SU-DHL-6 (cell line): ENCODE results near the gene ABCE1.

Experiments used
- H2AFZ ChIP-seq: fragments of 200-600 bp; sonication (generic); 2 replicates; pipeline ENCODE4 v1.6.1; 2014; ENCODE audit warnings: low read depth, mild to moderate bottlenecking, moderate library complexity, mixed read lengths, antibody characterized with exemption, low read length; ENCODE audit not compliant: severe bottlenecking
- H3F3A ChIP-seq: fragments of 200-600 bp; shearing (Covaris generic); 2 replicates; pipeline ENCODE4 v1.6.0; 2016; ENCODE audit warnings: antibody characterized with exemption, mild to moderate bottlenecking; ENCODE audit not compliant: insufficient read depth
- H3K27ac ChIP-seq: fragments of 200-600 bp; sonication (generic); 2 replicates; pipeline ENCODE4 v1.5.1; 2016; ENCODE audit warnings: low read depth, mild to moderate bottlenecking, low read length, moderate library complexity, mixed read lengths
- H3K27me3 ChIP-seq: fragments of 200-600 bp; sonication (generic), shearing (Covaris generic); 2 replicates; pipeline ENCODE4 v1.6.0; 2014; ENCODE audit warnings: mild to moderate bottlenecking, low read length
- H3K36me3 ChIP-seq: fragments of 200-600 bp; sonication (generic); 2 replicates; pipeline ENCODE4 v1.6.1; 2014; ENCODE audit warnings: mild to moderate bottlenecking, low read length, mixed read lengths
- H3K4me2 ChIP-seq: fragments of 300-600, 200-600 bp; shearing (Covaris generic), sonication (generic); 2 replicates; pipeline ENCODE4 v1.6.0; 2014; ENCODE audit warnings: low read length, low read depth, mild to moderate bottlenecking; ENCODE audit not compliant: poor library complexity, severe bottlenecking
- H3K4me3 ChIP-seq: fragments of 200-600 bp; sonication (generic); 2 replicates; pipeline ENCODE4 v1.5.1; 2014; ENCODE audit warnings: antibody characterized with exemption, low read length, mild to moderate bottlenecking, mixed read lengths; ENCODE audit not compliant: insufficient read depth, poor library complexity, severe bottlenecking
- H3K79me2 ChIP-seq: fragments of 200-600 bp; sonication (generic); 2 replicates; pipeline ENCODE4 v1.6.1; 2014; ENCODE audit warnings: mild to moderate bottlenecking, low read length, moderate library complexity; ENCODE audit not compliant: insufficient read depth
- H3K9ac ChIP-seq: fragments of 200-600 bp; sonication (generic); 2 replicates; pipeline ENCODE4 v1.7.0; 2014; ENCODE audit warnings: mild to moderate bottlenecking, low read length
- H3K9me2 ChIP-seq: fragments of 200-600 bp; sonication (generic); replicated peaks from 2 replicates; pipeline ENCODE4 v1.6.1; 2014; ENCODE audit warnings: low read length; ENCODE audit not compliant: insufficient read depth
- H3K9me3 ChIP-seq: fragments of 200-600 bp; sonication (generic); 2 replicates; pipeline ENCODE4 v1.6.1; 2014; ENCODE audit warnings: low read length, mixed read lengths; ENCODE audit not compliant: insufficient read depth
- H4K20me1 ChIP-seq: fragments of 200-600 bp; sonication (generic); 2 replicates; pipeline ENCODE4 v1.6.1; 2014; ENCODE audit warnings: low read depth, mild to moderate bottlenecking, antibody characterized with exemption, low read length, moderate library complexity, mixed read lengths
- EZH2phosphoT487 ChIP-seq: fragments of 200-600 bp; sonication (generic), shearing (Covaris generic); conservative IDR thresholded peaks from 2 replicates; pipeline ENCODE4 v1.6.1; 2018; ENCODE audit warnings: mild to moderate bottlenecking, antibody characterized with exemption, low read length, moderate library complexity, mixed read lengths
- TF ChIP-seq, protein P1 (sequence below): fragments of 200-600 bp; sonication (generic); IDR thresholded peaks from one replicate; pipeline ENCODE4 v1.5.1; 2017; ENCODE audit warnings: antibody characterized with exemption, mild to moderate bottlenecking, low read length, moderate library complexity; ENCODE audit not compliant: insufficient read depth, poor library complexity, severe bottlenecking

ABCE1 gene

GRCh38 chr4:145155268-145155870 lies 57.3 kb downstream of the ABCE1 start:
- Histone ChIP-seq H3K9me2 (no peaks in the 10 kb centered on the region), H3K27ac (no peak overlapping the region), H3F3A (peaks cover 4% of the 10 kb centered on the region), H4K20me1 (no peaks in the 10 kb centered on the region; the same call in 1 of the 2 replicates), H3K9ac (no peak overlapping the region), H3K79me2 (0 out of 2 replicates have a peak, but pooled peaks cover 4% of the 10 kb centered on the region), H3K4me2 (no peak overlapping the region), H3K9me3 (no peaks in the 10 kb centered on the region), H3K4me3 (no peak overlapping the region), H2AFZ (no peak overlapping the region), H3K36me3 (peaks cover 45% of the 10 kb centered on the region), H3K27me3 (no peaks in the 10 kb centered on the region)
- TF ChIP-seq, protein P1, sequence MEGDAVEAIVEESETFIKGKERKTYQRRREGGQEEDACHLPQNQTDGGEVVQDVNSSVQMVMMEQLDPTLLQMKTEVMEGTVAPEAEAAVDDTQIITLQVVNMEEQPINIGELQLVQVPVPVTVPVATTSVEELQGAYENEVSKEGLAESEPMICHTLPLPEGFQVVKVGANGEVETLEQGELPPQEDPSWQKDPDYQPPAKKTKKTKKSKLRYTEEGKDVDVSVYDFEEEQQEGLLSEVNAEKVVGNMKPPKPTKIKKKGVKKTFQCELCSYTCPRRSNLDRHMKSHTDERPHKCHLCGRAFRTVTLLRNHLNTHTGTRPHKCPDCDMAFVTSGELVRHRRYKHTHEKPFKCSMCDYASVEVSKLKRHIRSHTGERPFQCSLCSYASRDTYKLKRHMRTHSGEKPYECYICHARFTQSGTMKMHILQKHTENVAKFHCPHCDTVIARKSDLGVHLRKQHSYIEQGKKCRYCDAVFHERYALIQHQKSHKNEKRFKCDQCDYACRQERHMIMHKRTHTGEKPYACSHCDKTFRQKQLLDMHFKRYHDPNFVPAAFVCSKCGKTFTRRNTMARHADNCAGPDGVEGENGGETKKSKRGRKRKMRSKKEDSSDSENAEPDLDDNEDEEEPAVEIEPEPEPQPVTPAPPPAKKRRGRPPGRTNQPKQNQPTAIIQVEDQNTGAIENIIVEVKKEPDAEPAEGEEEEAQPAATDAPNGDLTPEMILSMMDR: no peak
- no peak for TF ChIP-seq EZH2phosphoT487

- no peak overlapping the region for H3K4me2 ChIP-seq
- 0 out of 2 replicates have a peak, but pooled peaks cover 4% of the 10 kb centered on the region for H3K79me2 ChIP-seq
- TF ChIP-seq, protein P1: no peak
- no peak for TF ChIP-seq EZH2phosphoT487
- no peaks in the 10 kb centered on the region for H3K9me2 ChIP-seq
- no peaks in the 10 kb centered on the region for H3K27me3 ChIP-seq
- no peak overlapping the region for H2AFZ ChIP-seq
- no peak overlapping the region for H3K4me3 ChIP-seq
- H3K9ac ChIP-seq: no peak overlapping the region
- no peaks in the 10 kb centered on the region for H3K9me3 ChIP-seq
- no peaks in the 10 kb centered on the region; the same call in 1 of the 2 replicates for H4K20me1 ChIP-seq
- H3K36me3 ChIP-seq: peaks cover 35% of the 10 kb centered on the region
- H3K27ac ChIP-seq: no peak overlapping the region
- peaks cover 7% of the 10 kb centered on the region for H3F3A ChIP-seq
Measured at GRCh38 chr4:145156986-145157385, 58.9 kb downstream of the ABCE1 start.

DNA sequence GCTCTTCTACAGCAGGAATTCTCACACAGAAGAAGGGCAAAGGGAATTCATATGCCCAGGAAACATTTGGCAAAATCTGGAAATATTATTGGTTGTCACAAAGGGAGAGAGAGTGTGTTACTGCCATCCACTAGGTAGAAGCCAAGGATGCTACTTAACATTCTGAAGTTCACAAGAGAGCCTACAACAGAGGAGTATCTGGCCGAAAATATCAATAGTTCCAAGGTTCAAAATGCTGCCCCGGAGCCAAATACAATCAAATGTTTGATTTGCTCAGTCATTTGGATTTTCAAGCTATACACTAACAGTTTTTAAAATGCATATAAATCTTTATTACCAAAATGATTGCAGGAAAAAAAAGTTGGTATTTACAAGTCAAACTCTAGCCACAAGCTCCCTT lies 63.4 kb downstream of the ABCE1 start:
- Histone ChIP-seq H3K9me3 (no peaks in the 10 kb centered on the region), H3F3A (peaks cover 4% of the 10 kb centered on the region; the same call in 1 of the 2 replicates), H3K4me3 (no peak overlapping the region), H3K9me2 (no peaks in the 10 kb centered on the region), H4K20me1 (no peaks in the 10 kb centered on the region; the same call in 1 of the 2 replicates), H3K36me3 (peaks cover 34% of the 10 kb centered on the region; the same call in 1 of the 2 replicates), H3K79me2 (no peaks in the 10 kb centered on the region), H3K9ac (no peak overlapping the region), H2AFZ (no peak overlapping the region), H3K27me3 (no peaks in the 10 kb centered on the region), H3K4me2 (no peak overlapping the region), H3K27ac (no peak overlapping the region)
- TF ChIP-seq, protein P1: no peak
- no peak for TF ChIP-seq EZH2phosphoT487
